NT2/D1 (cell line): ENCODE results near the gene HOXA3.

Source experiments
- SUZ12 ChIP-seq: IDR thresholded peaks from 2 replicates; pipeline ENCODE4 v1.6.1; 2011; ENCODE audit not compliant: insufficient read length, insufficient read depth; ENCODE audit errors: extremely low read depth
- YY1 ChIP-seq: IDR thresholded peaks from 2 replicates; pipeline ENCODE4 v1.6.1; 2011; ENCODE audit not compliant: insufficient read length, insufficient read depth

- TF ChIP-seq YY1 (no peak), SUZ12 (no peak)
These were observed 4.1 kb upstream of the HOXA3 start, which contains the start of gene HOXA7 for GRCh38 chr7:27156508-27156898.
